GM21529 (cell line): ENCODE data around the gene RXFP1.

ENCODE experiments used
- ATAC-seq: cut with Tn5 transposase; IDR thresholded peaks from one replicate; pipeline ENCODE4 v1.9.1; 2021; ENCODE audit not compliant: unreplicated experiment

The RXFP1 gene

GRCh38 chr4:158541506-158541905, 19.8 kb downstream of the RXFP1 start:
- ATAC-seq: no peak

- ATAC-seq: no peak
These were observed 21.5 kb downstream of the RXFP1 start for GRCh38 chr4:158543191-158543590.

DNA sequence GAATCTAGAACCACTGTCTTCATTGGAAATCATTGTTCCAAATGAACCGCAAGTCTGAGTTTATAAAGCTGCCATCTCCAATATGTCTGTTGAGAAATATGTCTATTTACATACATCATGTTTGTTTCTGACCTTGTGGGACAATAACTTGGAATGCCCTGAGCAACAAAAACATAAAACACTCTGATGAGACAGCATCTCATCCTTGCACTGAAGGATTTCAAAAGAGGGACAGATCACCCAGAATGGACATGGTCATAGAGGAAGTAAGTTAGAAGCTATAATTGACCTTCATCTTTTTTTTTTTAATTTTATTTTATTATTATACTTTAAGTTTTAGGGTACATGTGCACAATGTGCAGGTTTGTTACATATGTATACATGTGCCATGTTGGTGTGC, 22.5 kb downstream of the RXFP1 start:
- no peak for ATAC-seq

- no peak for ATAC-seq
These were observed 31.7 kb downstream of the RXFP1 start for GRCh38 chr4:158553364-158553763.

GRCh38 chr4:158560284-158560683, 38.6 kb downstream of the RXFP1 start:
- no peak for ATAC-seq

DNA sequence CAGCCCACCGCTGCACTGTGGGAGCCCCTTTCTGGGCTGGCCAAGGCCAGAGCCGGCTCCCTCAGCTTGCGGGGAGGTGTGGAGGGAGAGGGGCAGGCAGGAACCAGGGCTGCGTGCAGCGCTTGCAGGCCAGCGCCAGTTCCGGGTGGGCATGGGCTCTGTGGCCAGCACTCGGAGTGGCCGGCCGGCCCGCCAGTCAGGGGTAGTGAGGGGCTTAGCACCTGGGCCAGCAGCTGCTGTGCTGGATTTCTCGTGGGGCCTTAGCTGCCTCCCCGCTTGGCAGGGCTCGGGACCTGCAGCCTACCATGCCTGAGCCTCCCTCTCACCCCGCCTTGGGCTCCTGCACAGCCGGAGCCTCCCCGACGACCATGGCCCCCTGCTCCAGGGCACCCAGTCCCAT, 45.2 kb downstream of the RXFP1 start:
- no peak for ATAC-seq

DNA sequence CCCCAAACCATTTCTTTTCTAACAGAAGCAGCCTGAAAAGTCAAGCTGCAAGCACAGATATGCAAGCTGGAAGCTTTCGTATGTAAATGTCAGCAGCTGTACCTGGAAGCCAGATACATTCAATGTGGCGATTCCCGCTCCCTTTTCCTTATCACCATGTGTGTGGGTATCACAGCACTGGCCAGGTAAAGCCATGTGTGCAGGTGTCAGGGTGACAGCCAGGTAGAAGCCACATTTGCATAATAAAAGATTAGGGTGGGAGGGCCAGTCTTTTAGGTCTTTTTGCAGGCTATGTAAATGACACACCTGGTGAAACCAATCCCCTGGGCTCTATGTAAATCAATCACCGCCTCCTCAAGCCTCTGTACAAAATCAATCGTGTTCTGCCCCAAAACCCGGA, 50.1 kb downstream of the RXFP1 start:
- no peak for ATAC-seq

GRCh38 chr4:158572608-158573007, 50.9 kb downstream of the RXFP1 start:
- ATAC-seq: no peak

- no peak for ATAC-seq
These were observed 56.8 kb downstream of the RXFP1 start for GRCh38 chr4:158578476-158578875.

DNA sequence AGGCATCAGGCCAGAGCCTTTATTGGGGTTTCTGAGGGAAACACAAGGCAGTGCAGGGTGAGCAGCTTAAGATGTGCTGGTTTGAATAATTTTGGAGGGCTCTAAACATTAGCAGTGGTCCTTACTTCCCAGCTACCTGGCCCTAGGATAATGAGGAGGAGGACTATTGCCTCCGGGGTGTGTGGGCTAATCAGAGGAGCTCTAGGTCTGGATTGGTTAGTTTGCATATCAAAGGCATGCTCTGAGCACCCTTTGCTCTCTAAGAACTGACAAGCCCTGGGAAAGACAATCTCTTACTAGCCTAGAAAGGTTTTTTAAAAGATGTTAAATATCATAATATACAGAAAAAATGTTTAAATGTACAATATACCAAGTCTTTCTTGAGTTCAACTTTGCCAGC, 58.4 kb downstream of the RXFP1 start:
- no peak for ATAC-seq

- no peak for ATAC-seq
These were observed 59.5 kb downstream of the RXFP1 start for GRCh38 chr4:158581161-158581560.

DNA sequence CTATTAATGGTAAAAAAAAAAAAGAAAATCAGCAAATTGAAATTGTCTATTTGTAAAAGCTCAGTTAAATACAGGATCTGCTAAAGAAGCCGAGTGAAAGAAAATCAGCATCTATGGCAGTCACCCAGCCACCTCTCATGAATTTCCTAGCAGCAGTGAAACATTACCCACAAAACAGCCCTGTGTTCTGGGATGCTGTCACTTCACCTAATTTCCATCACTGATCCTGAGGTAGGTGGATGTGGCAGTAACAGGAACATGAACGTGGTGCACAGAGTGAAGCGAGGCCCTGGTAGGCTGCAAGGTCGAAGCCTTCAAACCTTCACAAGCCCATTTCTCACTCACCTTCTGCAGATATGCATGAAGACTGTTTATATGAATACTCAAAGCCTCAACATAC, 65.2 kb downstream of the RXFP1 start:
- no peak for ATAC-seq

DNA sequence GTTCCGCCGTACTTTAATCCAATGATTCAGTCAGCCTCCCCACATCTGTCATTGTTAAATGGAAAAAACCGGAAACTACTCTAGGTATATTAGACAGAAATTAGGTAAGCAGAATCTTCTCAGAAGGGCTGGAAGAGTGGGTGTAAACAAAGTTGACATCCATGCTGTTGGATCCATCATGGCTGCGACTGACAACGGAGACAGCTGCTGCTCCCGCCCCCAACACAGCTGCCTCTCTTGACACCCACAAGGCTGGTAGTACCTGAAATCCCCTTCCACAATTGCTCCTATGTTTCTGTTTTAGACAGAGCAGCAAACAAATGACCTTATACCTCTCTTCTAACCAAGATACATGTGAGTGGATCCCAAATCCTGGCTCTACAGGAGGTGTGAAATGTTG, 66.6 kb downstream of the RXFP1 start:
- ATAC-seq: no peak

DNA sequence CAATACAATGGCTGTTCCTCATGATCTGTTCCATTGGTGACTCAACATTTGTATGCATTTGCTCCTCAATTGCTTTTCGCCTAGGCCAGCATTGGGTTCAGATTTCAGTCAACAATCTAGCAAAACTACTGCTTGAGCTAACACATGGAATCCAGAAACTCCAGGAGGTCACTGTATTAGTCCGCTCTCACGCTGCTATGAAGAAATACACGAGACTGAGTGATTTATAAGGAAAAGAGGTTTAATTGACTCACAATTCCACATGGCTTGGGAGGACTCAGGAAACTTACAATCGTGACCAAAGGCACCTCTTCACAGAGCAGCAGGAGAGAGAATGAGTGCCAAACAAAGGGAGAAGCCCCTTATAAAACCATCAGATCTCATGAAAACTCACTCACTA, 67.1 kb downstream of the RXFP1 start:
- ATAC-seq: no peak

DNA sequence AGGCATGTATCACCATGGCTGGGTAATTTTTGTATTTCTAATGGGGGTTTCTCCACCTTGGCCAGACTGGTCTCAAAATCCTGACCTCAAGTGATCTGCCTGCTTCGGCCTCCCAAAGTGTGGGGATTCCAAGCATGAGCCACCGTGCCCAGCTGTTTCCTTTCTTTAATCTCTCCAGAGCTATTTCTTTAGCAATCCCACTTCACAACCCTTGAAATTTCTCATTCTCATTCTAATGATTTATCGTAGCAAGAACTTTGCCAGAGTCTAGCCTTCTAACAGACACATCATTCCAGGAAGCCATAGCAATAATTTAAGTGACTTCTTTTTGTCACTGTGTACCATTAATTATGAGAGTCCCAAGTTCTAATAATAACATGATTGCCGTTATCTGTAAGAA, 68.6 kb downstream of the RXFP1 start:
- ATAC-seq: no peak

- ATAC-seq: no peak
These were observed 69.1 kb downstream of the RXFP1 start for GRCh38 chr4:158590824-158591223.

DNA sequence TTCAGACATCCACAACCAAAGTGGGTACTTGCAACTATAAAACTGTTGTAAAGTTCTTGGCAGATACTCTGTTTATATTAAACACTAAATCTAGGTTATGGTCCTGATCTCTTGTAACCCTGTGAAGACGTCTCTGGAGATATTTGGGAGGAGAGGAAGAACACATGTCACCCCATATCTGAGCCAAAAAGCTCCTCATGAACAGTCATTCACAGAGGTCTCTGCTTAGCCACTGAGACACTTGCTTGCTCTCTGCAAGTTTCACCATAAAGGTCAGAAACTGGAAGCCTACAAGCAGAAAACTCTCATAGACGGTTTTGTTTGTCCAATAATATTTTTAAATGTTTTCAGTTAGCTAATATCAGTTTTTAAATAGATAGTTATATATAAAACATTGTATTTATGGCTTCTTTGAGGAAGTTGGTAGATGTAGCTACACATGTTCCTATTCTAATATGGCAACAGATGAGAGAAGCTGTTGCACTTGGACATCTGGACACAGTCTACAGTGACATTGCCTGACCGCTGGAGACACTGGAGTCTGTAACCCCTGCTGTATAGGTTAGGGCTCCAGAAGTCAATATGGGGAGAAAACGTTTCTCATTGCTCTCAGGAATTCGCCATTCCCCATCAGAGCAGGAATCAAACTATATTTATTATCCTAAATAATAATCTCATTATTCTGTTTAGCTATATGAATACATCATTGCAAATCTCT, 76.4 kb downstream of the RXFP1 start:
- ATAC-seq: no peak

DNA sequence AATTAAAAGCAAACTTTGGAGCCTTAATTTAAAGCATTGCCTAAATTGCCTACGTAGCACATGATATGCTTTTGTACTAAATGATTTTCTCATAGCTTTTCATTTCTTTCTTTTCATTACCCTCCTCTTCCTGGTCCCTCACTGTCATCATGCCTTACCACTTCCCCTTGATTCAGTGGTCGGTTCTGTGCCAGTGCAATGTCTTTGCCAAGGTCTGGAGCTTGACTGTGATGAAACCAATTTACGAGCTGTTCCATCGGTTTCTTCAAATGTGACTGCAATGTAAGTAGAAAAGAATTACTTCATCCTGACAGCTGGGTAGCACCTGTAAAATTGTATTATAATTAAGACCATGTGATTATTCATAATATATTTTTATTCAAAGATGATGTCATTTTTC, 77.5 kb downstream of the RXFP1 start:
- ATAC-seq: no peak

DNA sequence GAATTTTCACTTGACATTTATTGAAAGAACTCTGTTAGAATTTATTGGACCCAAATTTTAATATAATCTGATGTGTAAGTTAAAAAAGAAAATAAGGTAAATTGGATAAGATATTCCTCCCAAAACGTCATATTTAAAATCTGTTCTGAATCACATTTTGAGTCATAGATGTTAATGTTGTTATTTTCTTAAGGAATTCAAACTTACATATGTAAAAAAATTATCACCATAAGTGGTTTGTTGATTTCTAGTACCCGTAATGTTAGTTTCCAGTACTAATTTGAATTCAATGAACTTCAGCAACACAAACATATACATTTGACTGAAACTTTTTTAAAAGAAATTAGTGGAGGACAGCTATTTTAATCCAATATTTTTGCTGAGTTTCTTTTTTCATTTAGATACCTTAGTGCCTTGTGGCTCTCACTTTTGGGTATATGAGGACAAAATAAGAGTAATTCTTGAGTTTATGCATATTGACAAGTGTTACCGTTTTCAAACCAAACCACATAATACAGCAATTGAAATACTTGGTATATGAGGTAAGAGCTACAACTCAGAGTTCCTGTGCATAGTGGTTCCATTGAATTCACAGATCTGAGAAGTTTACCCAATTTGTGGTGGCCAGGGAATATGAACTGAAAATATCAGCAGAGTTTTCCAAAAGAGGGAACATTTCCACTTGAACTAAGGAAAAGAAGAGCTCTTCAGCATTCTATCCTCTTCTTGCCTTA, 78.2 kb downstream of the RXFP1 start:
- no peak for ATAC-seq

- ATAC-seq: no peak
These were observed 82.7 kb downstream of the RXFP1 start for GRCh38 chr4:158604369-158604768.

DNA sequence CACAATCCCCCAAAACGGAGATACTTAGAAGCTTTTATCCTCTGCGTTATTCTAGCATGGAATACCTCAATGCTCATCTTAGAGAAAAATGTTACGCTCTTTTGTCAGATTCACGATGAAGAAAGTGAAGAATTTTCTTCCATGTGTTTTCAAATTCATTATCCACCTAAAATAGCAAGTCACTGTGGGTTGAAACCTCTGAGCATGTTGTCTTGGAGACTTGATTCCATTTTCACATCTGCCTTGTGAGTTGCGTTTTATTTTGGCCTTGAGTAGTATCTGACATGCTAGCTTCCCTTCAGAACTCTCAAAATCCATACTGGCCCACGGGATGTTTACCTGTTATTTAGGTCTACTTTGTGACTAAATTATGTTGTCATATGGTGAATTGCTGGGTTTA, 83.7 kb downstream of the RXFP1 start:
- ATAC-seq: no peak

GRCh38 chr4:158606969-158607368, 85.3 kb downstream of the RXFP1 start:
- no peak for ATAC-seq

GRCh38 chr4:158609116-158609515, 87.4 kb downstream of the RXFP1 start:
- no peak for ATAC-seq
